Kidney epithelial cell (primary cell): ENCODE data around the gene ZFAND3. TPM values are rescaled to one million over a fixed set of nuclear protein-coding genes. Genes with fewer than 3 reads are reported as not detected.

Source experiments
- DNase-seq: peaks from one replicate; pipeline ENCODE4 v3.0.0-alpha.2; 2010; ENCODE audit warnings: low read depth
- H3K27me3 ChIP-seq: 2 replicates; pipeline ENCODE4 v1.6.0; 2011; ENCODE audit warnings: low read length; ENCODE audit not compliant: control insufficient read depth, insufficient read depth
- H3K36me3 ChIP-seq: 2 replicates; pipeline ENCODE4 v1.5.1; 2011; ENCODE audit warnings: low read length; ENCODE audit not compliant: control insufficient read depth, insufficient read depth
- H3K4me3 ChIP-seq: 2 replicates; pipeline ENCODE4 v1.5.1; 2011; ENCODE audit warnings: low read depth, mild to moderate bottlenecking, control low read depth, low read length
- total RNA-seq: library from RNA; depleted of rRNA; stranded (reverse); fragments of >200 nt; gene quantifications from 2 replicates; pipeline ENCODE4 v1.2.3, GENCODE V29; 2015
- TF ChIP-seq, protein P1 (sequence below): IDR thresholded peaks from 2 replicates; pipeline ENCODE4 v1.5.1; 2011; ENCODE audit warnings: mild to moderate bottlenecking, moderate library complexity, low read length, control low read depth, inconsistent platforms; ENCODE audit not compliant: insufficient read depth, poor library complexity, severe bottlenecking

The ZFAND3 gene
- total RNA-seq, 1 donor from 2014 or later = 49.4 TPM

DNA sequence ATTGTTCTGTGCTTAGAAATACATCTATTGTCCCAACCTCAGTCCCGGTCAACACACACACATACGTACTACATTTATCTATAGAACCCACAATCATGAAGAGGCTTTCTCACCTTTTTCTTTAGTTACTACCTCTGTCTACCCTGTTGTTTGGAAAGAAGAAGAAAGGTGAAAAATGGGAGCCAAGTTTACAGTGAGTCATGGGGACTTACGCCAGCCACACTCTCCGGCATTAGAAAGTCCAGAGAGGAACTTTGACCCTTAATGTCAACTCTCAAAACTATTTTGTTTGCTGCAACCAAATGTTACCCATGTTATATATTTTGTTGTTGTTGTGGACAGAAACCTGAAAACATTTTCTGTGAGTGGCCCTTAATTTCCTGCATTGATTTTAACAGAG lies 259.1 kb downstream of the ZFAND3 start:
- TF ChIP-seq, protein P1, sequence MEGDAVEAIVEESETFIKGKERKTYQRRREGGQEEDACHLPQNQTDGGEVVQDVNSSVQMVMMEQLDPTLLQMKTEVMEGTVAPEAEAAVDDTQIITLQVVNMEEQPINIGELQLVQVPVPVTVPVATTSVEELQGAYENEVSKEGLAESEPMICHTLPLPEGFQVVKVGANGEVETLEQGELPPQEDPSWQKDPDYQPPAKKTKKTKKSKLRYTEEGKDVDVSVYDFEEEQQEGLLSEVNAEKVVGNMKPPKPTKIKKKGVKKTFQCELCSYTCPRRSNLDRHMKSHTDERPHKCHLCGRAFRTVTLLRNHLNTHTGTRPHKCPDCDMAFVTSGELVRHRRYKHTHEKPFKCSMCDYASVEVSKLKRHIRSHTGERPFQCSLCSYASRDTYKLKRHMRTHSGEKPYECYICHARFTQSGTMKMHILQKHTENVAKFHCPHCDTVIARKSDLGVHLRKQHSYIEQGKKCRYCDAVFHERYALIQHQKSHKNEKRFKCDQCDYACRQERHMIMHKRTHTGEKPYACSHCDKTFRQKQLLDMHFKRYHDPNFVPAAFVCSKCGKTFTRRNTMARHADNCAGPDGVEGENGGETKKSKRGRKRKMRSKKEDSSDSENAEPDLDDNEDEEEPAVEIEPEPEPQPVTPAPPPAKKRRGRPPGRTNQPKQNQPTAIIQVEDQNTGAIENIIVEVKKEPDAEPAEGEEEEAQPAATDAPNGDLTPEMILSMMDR = no peak
- no peak for DNase-seq
- H3K4me3 ChIP-seq = no peak overlapping the region
- no peaks in the 10 kb centered on the region for H3K36me3 ChIP-seq
- H3K27me3 ChIP-seq = no peaks in the 10 kb centered on the region

DNA sequence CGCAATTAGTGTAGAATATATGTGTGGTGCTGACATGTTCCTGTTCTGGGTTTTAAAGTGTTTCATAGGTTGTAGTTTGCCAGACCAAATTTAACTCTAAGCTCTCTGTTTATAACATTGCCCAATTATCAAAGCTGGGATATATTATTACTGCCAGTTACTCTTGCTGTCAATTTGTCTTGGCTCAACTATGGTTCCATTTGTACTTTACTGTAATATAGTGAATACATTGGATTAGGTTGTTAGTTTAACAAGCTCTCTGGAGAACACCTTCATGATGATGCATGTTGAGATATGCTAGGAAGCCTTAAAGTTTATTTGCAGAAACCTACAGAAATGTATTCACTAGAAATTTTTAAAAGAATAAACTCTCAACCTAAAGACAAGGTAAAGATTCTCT lies 259.6 kb downstream of the ZFAND3 start:
- no peaks in the 10 kb centered on the region for H3K27me3 ChIP-seq
- no peaks in the 10 kb centered on the region for H3K36me3 ChIP-seq
- DNase-seq = no peak
- TF ChIP-seq, protein P1 = no peak
- no peak overlapping the region for H3K4me3 ChIP-seq

DNA sequence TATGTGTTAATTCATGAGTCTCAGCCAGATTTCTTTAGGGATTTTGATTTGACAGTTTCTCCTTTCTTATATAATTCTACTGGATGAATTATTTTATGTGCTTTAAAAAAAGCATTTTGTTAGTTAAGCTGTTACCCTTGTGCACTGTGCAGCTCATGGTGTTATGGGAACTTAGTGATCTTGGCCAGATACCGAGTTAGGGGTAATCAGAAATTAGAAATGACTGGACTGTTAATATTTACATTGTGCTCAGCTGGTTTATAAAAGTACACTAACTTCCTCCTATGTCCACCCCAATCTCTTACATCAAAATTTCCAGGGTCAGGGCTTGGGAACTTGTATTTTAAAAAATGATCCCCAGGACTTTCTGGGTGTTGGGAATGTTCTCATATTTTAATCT lies 260.0 kb downstream of the ZFAND3 start:
- no peaks in the 10 kb centered on the region for H3K27me3 ChIP-seq
- H3K36me3 ChIP-seq = no peaks in the 10 kb centered on the region
- no peak for DNase-seq
- H3K4me3 ChIP-seq = no peak overlapping the region
- TF ChIP-seq, protein P1 = no peak

DNA sequence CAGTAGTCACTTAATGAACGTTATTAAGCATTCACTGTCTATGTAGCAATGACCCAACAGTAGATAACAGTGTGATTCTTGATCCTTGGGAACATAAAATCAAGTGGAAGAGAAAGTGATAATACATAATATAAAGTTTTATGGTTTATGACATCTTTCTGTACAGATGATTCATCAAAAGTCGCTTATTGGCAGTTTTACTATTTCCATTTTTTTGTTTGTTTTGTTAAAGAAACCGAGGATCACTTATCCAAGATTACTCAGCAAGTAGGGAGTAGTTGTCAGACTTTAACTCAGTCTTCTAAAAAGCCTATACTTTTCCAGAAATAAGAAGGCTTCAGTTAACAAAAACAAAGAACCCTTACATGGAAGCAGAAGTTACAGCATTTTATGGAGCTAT lies 260.8 kb downstream of the ZFAND3 start:
- TF ChIP-seq, protein P1 = no peak
- Histone ChIP-seq H3K4me3 (no peak overlapping the region), H3K36me3 (no peaks in the 10 kb centered on the region), H3K27me3 (no peaks in the 10 kb centered on the region)
- no peak for DNase-seq

DNA sequence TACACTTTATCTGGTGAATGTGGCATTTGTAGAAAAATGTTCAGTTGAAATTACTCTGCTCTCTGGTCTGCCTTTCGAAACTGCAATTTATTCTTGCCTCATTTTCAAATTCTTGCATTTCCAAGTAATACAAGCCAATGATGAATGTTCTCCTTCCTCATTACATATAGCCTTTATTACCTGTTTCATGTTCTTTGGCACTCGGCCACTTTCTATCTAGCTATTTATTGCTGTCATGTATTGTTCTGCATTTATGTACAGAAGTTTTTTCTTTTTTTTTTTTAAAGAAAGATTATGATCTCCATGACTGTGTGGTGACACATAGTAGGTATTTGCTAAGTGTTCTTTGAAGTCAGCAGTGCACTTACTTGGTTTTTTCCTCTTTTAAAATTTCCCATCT lies 261.4 kb downstream of the ZFAND3 start:
- Histone ChIP-seq H3K4me3 (no peak overlapping the region), H3K27me3 (no peaks in the 10 kb centered on the region), H3K36me3 (no peaks in the 10 kb centered on the region)
- no peak for DNase-seq
- TF ChIP-seq, protein P1 = no peak

DNA sequence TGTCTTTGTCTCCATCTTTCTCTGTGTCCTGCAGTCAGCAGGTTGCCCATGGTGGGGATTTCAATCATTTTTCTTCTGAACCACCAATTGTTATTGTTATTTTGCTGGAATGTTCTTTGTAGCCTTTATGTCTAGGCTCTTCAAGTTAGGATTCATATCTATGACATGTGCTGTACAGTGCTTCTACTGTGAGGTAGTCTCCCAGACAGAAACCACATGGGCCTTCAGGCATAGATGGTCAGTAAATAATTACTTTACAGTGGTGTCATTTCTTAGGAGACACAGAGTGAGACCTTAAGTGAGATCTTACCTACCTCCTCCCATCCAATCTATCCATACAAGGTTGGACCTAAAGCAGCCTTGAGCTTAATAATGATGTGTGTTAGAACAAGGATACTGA lies 265.5 kb downstream of the ZFAND3 start:
- no peak for DNase-seq

More for the DNA sequence above, 265.5 kb downstream of the ZFAND3 start:
- Histone ChIP-seq H3K4me3 (no peak overlapping the region), H3K36me3 (no peaks in the 10 kb centered on the region), H3K27me3 (no peaks in the 10 kb centered on the region)
- TF ChIP-seq, protein P1 = no peak
